Adrenal gland (tissue), 12 donors: ENCODE results near the gene HMBS. TPM values are rescaled to one million over a fixed set of nuclear protein-coding genes. Genes with fewer than 3 reads are reported as not detected.

ENCODE experiments used
- DNase-seq, 7 donors: peaks; one replicate each; pipeline ENCODE4 v3.0.0-alpha.2; 2019 to 2020
- H3K27ac ChIP-seq, 5 donors: fragments of 200-600 bp; sonication (generic) in 4 of 5; 1 replicate in 3 of 5; 2 replicates in 2 of 5; pipeline versions ENCODE4 v1.5.1 to v1.8.0; 2016 to 2020; ENCODE audit warnings: mild to moderate bottlenecking in 1 of 5
- H3K27me3 ChIP-seq: fragments of 200-600 bp; 2 replicates; pipeline ENCODE4 v1.8.0; 2021
- H3K36me3 ChIP-seq, 2 donors: fragments of 200-600 bp; replicated peaks in 1 of 2; 1 replicate in 1 of 2; 2 replicates in 1 of 2; pipeline versions ENCODE4 v1.5.1 to v1.8.0; 2018 to 2022
- H3K4me1 ChIP-seq, 2 donors: fragments of 200-600 bp; replicated peaks in 1 of 2; 1 replicate in 1 of 2; 2 replicates in 1 of 2; pipeline versions ENCODE4 v1.5.1 to v1.8.0; 2018 to 2021
- H3K4me3 ChIP-seq, 4 donors: fragments of 200-600 bp; sonication (generic) in 3 of 4; one replicate each; pipeline ENCODE4 v1.5.1; 2016 to 2018
- H3K9me3 ChIP-seq, 3 donors: fragments of 200-600 bp; sonication (generic) in 1 of 3; replicated peaks in 1 of 3; 1 replicate in 2 of 3; 2 replicates in 1 of 3; pipeline versions ENCODE4 v1.5.1 to v1.8.0; 2016 to 2021
- POLR2A ChIP-seq, 2 donors: fragments of 450-650 bp; IDR thresholded peaks; one replicate each; pipeline ENCODE4 v1.6.1; 2017; ENCODE audit warnings: antibody characterized with exemption in 2 of 2, mild to moderate bottlenecking in 2 of 2, moderate library complexity in 1 of 2
- WGBS, 4 donors: extraction: QIAGEN DNeasy Blood & Tissue Kit in 2 of 4; methylation state at CpG; one replicate each; pipeline versions ENCODE4 v1.1.5 to v1.1.7; 2013 to 2017; 5-methylcytosine and 5-hydroxymethylcytosine counted together
- intact Hi-C, 2 donors: fragments of 100-400 bp; cut with DNase I; formaldehyde crosslinking; loops; one replicate each; pipeline versions ENCODE4 v1.14.1 to v1.15.0; 2022 to 2023
- polyA plus RNA-seq, 3 donors: library from polyadenylated mRNA; stranded (reverse); fragments of 200-250 nt in 2 of 3; fragments of 350-450 nt in 1 of 3; fragmentation: Illumina TruSeq in 1 of 3; extraction: RNeasy Lipid Tissue Mini Kit (QIAGEN cat#74804) in 1 of 3; gene quantifications; one replicate each; pipeline ENCODE4 v1.2.3, GENCODE V29; 2013 to 2014
- total RNA-seq, 9 donors: library from RNA; depleted of rRNA in 4 of 9; stranded (reverse); fragments of >200 nt in 4 of 9; fragments of 120-200 nt in 1 of 9; fragmentation: NEBNext Ultra II Directional in 1 of 9; extraction: Animal tissue kit (Norgen Biotek cat#: 25700) in 1 of 9; gene quantifications; one replicate each; pipeline versions ENCODE4 v1.1.0 to v1.2.4, GENCODE V29; 2013 to 2023
- TF ChIP-seq, protein P1 (sequence below), 6 experiments: fragments of 450-650 bp in 4 of 6; fragments of 200-600 bp in 2 of 6; sonication (generic) in 1 of 6; IDR thresholded peaks; 1 replicate in 5 of 6; 2 replicates in 1 of 6; pipeline versions ENCODE4 v1.5.1 to v1.8.0; 2016 to 2021; ENCODE audit warnings: antibody characterized with exemption in 6 of 6, mild to moderate bottlenecking in 2 of 6, moderate library complexity in 1 of 6
- donor health status: healthy with polysubstance abuse.
- donor health status: Bipolar disorder and iron deficiency.
- donor health status: DM: yes; HTN: yes; CAD: no.
- donor health status: DM: no; HTN: no; CAD: no.
- donor health status: DM: no; HTN: no; CAD: no.
- donor health status: DM: yes; HTN: yes; CAD: no.

Gene HMBS
- total and polyA plus RNA-seq, 12 donors, result 10.9 to 37.2 (median 29.5) TPM

DNA sequence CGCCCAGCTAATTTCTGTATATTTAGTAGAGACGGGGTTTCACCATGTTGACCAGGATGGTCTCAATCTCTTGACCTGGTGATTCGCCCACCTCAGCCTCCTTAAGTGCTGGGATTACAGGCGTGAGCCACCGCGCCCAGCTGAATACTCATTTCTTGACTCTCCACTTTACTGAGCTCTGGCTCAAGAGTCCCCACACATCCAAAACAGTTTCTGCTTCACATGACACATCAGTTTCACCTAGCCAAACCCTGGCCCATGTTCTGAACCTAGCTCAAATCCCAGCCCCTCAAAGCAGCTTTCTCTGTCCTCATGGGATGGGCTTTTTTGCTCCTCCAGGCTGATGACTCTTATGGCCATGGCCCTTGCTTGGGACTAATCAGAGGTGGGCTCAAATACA is 37.5 kb upstream of the HMBS start:
- no peak overlapping the region for H3K4me3 ChIP-seq
- no peak for DNase-seq
- intact Hi-C loops, result no loop called here
- no peaks in the 10 kb centered on the region for H3K9me3 ChIP-seq
- no peaks in the 10 kb centered on the region for H3K4me1 ChIP-seq
- H3K27ac ChIP-seq, result no peak overlapping the region
- no peaks in the 10 kb centered on the region for H3K27me3 ChIP-seq
- peaks cover 0 to 79% of the 10 kb centered on the region in 2 donors for H3K36me3 ChIP-seq
- TF ChIP-seq, protein P1, sequence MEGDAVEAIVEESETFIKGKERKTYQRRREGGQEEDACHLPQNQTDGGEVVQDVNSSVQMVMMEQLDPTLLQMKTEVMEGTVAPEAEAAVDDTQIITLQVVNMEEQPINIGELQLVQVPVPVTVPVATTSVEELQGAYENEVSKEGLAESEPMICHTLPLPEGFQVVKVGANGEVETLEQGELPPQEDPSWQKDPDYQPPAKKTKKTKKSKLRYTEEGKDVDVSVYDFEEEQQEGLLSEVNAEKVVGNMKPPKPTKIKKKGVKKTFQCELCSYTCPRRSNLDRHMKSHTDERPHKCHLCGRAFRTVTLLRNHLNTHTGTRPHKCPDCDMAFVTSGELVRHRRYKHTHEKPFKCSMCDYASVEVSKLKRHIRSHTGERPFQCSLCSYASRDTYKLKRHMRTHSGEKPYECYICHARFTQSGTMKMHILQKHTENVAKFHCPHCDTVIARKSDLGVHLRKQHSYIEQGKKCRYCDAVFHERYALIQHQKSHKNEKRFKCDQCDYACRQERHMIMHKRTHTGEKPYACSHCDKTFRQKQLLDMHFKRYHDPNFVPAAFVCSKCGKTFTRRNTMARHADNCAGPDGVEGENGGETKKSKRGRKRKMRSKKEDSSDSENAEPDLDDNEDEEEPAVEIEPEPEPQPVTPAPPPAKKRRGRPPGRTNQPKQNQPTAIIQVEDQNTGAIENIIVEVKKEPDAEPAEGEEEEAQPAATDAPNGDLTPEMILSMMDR (IDR thresholded peaks at IDR 0.05), result no peak
- no peak for TF ChIP-seq POLR2A (IDR thresholded peaks at IDR 0.05)
- WGBS, 4 donors, result 92 to 96% (median 95%) methylated on average over 6 of the region's 6 CpGs

DNA sequence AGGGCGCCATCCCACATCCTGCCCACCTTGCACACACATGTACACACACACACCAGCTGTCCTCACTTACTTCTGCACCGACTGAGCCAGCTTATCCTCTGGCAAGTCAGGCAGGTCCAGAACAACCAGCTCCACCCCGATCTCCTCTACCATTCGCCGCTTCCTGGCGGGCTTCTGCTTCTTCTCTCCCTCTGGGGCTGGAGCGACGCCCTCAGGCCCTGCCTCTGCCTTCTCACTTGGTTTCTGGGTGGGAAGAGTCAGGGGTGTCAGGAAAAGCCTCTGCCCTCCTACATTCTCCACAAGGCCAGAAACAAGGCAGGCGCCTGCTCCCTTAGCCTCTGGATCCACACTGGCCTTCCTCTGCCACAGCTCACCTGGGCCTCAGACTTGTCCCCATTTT is 36.0 kb upstream of the HMBS start:
- intact Hi-C loops, result no loop called here
- no peak overlapping the region for H3K27ac ChIP-seq
- H3K4me1 ChIP-seq, result no peaks in the 10 kb centered on the region
- WGBS, 4 donors, result 90 to 96% (median 91%) methylated on average over 8 to 9 of the region's 9 CpGs
- no peaks in the 10 kb centered on the region for H3K27me3 ChIP-seq
- DNase-seq, result no peak
- no peak overlapping the region for H3K4me3 ChIP-seq
- H3K36me3 ChIP-seq, result peaks cover 0 to 93% of the 10 kb centered on the region in 2 donors
- H3K9me3 ChIP-seq, result no peaks in the 10 kb centered on the region
- no peak for TF ChIP-seq POLR2A (IDR thresholded peaks at IDR 0.05)
- TF ChIP-seq, protein P1 (IDR thresholded peaks at IDR 0.05), result no peak

DNA sequence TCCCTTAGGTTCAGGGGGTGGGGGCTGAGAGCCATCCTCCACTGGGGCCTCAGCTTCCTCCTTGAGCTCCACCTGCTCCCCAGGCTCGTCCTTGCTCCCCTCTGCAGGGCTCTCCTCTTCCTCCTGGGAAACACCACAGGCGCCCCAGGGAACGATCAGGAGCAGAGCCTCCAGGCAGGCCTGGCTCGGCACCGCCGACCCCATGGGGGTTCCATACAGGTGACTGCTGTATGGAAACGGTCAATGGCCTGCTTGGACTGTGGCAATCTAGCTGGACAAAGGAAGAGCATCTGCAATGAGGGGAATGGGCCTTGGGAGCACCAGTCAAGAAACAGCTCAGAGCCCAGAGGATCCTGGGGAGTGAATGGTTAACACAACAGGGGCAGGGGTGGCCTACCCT is 35.6 kb upstream of the HMBS start:
- no peak overlapping the region for H3K4me3 ChIP-seq
- H3K27me3 ChIP-seq, result no peaks in the 10 kb centered on the region
- H3K36me3 ChIP-seq, result peaks cover 0 to 98% of the 10 kb centered on the region in 2 donors
- TF ChIP-seq, protein P1 (IDR thresholded peaks at IDR 0.05), result no peak
- TF ChIP-seq POLR2A (IDR thresholded peaks at IDR 0.05), result no peak
- WGBS, 4 donors, result 90 to 96% (median 93%) methylated on average over 7 of the region's 7 CpGs
- intact Hi-C loops, result no loop called here
- no peaks in the 10 kb centered on the region for H3K9me3 ChIP-seq
- DNase-seq, result no peak
- no peaks in the 10 kb centered on the region for H3K4me1 ChIP-seq
- no peak overlapping the region for H3K27ac ChIP-seq

DNA sequence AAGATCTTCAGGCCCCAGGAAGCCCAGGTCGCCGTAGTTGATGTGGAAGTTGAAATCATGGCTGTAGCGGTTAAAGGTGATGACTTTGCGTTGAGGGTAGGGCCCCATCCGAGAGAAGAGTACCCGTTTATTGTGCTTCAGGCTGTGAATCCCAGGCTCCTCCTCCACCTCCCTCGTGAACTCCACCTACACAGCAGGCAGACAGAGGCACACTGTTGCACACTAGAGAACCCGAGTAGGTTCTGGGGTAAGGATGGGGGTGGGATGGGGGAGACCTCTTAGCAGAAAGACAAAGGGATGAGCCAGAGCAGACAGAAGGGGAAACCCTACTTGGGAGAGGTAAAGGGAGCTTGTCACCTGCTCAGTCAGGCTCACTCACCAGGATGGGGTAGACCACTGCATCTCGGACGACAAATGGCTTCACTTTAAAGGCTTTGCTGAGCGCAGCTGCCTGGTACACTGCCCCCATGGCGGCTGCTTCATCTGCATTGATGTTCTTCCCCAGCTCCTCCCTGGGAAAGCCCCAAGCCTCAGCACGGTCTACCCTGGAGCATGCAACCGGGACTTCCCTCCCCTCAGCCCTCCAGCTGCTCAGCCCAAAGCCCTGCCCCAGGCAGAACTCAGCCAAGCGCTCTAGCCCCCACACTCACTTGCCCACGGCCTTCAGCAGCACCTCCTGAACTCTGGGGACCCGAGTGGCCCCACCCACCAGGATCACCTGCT is 33.1 kb upstream of the HMBS start:
- 87 to 92% (median 89%) methylated on average over 16 to 17 of the region's 17 CpGs for WGBS, 4 donors
- H3K36me3 ChIP-seq, result peaks cover 0 to 88% of the 10 kb centered on the region in 2 donors
- H3K9me3 ChIP-seq, result no peaks in the 10 kb centered on the region
- DNase-seq, result no peak
- no peaks in the 10 kb centered on the region for H3K27me3 ChIP-seq
- peaks cover 6 to 14% of the 10 kb centered on the region in 2 donors for H3K4me1 ChIP-seq
- no peak overlapping the region for H3K27ac ChIP-seq
- TF ChIP-seq, protein P1 (IDR thresholded peaks at IDR 0.05), result no peak
- TF ChIP-seq POLR2A (IDR thresholded peaks at IDR 0.05), result no peak
- H3K4me3 ChIP-seq, result no peak overlapping the region
- intact Hi-C loops, result no loop called here
